Placental epithelial cell (primary cell): Measurements from ENCODE around the gene POLD3. TPM values are rescaled to one million over a fixed set of nuclear protein-coding genes. Genes with fewer than 3 reads are reported as not detected.

ENCODE experiments used
- small RNA-seq: library from RNA; depleted of rRNA; stranded (forward); fragments of <200 nt; gene quantifications from one replicate; pipeline ENCODE3, GENCODE V24; 2012
- total RNA-seq: library from RNA; depleted of rRNA; stranded (reverse); fragments of >200 nt; gene quantifications from 2 replicates; pipeline ENCODE4 v1.2.3, GENCODE V29; 2012

POLD3 gene
- 6.3 and 11.4 TPM in 2 replicates for total RNA-seq

GRCh38 chr11:74592441-74593362 is at the start of gene POLD3:
Gene POLD3, plus strand, starts transcription at chr11:74592582. Its CDS starts 77 bp downstream, at chr11:74592659.

Small RNA genes lying within 50 kb of the gene (small RNA-seq; reads per million reads assigned to genes)
- not detected for gene RANP3
- not detected for gene RN7SKP297

Other genes with a start within 250 kb of the POLD3 start
- 7.5 and 7.6 TPM in 2 replicates for gene PGM2L1, start 194.1 kb upstream of the POLD3 start, total RNA-seq
- gene KCNE3, start 125.0 kb upstream of the POLD3 start, total RNA-seq: 0.22 and 0.79 TPM in 2 replicates
- gene LIPT2, start 98.9 kb upstream of the POLD3 start, total RNA-seq: 6.3 and 11.9 TPM in 2 replicates
- not detected in 2 replicates for gene CHRDL2, start 138.8 kb downstream of the POLD3 start, total RNA-seq
- 18.8 and 25.7 TPM in 2 replicates for gene RNF169, start 156.3 kb downstream of the POLD3 start, total RNA-seq